GM18508 (cell line): ENCODE results near the gene RABL6.
"Not testable (repeated sequence)": the region's sequence is repeated elsewhere in the genome, so short reads cannot be mapped to it uniquely, and the experiment has no call there.

Experiments
- ATAC-seq: cut with Tn5 transposase; IDR thresholded peaks from one replicate; pipeline ENCODE4 v1.9.1; 2021; ENCODE audit warnings: moderate number of reproducible peaks; ENCODE audit not compliant: insufficient read depth, unreplicated experiment

Gene RABL6

DNA sequence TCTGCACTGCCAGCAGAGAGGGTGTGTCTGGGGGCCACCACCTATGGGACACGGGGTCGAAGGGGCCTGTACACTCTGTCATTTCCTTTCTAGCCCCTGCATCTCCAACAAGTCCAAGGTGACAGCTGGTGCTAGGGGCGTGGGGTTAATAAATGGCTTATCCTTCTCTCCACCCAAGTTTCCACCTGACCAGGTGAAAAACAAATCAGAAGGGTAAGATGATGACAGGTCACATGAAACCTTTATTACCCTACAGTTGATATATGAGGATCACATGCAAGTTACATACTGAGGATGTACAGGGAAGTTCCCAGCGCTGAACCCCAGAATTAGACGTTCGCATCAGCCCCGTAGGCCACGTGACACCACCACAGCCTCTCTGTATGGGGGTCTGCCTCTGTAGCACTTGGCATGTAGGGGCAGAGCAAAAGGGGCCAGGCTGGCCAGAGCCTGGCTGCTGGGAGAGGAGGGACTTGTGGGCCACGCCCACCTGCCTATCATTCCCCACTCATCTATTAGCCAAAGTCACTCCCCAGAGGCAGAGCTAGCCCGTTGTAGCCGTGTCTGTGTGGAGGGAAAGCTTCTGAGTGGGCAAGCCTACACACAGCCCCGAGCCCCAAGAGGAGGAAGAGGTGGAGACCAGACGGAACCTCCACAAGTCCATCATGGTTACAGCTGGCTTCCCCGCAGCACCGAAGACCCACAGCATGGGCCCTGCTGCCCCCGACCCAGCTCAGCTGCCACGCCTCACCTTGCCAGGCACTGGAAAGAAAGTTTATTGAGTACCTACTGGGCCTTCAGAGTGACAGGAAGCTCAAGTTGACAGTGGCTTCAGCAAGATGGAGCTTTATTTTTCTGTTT lies 14.4 kb upstream of the RABL6 start:
- no peak for ATAC-seq

DNA sequence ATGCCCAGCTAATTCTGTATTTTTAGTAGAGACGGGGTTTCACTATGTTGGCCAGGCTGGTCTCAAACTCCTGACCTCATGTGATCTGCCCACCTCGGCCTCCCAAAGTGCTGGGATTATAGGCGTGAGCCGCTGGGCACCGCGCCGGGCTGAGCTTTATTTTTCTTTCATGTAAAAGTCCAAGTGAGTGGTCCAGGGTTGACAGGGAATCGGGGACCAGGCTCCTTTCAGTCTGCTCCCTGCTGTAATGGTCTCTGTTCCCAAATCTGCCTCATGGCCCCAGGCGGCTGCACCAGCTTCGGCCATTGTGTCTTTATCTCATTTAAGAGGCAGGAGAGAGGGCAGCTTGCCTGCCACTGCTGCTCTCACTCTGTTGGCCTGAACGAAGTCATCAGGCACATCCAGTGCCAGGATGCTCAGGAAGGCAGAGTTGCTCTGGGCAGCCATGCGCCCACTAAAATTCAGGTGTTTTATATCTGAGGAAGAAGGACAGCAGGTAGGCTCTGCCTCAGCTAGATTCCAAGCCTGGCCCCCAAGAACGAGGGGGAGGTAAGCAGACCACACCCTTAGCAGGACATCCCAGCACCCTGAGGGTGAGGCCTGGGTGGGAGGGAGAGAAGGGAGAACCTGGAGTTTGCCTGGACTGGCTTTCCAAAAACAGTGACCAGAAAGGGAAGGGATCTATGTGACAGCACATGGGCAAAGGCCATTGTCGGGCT lies 13.3 kb upstream of the RABL6 start:
- no peak for ATAC-seq

DNA sequence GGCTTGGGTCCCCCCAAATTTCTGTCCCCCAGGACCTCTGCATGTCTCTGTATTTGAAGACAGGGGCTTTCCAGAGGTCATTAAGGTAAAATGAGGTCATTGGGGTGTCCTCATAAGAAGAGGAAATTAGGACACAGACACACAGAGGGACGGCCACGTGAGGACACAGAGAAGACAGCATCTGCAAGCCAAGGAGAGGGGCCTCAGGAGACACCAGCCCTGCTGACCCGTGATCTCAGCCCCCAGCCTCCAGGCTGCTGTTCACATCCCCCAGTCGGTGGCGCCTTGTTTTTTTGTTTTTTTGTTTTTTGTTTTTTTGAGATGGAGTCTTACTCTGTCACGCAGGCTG lies 12.8 kb upstream of the RABL6 start:
- ATAC-seq = no peak

DNA sequence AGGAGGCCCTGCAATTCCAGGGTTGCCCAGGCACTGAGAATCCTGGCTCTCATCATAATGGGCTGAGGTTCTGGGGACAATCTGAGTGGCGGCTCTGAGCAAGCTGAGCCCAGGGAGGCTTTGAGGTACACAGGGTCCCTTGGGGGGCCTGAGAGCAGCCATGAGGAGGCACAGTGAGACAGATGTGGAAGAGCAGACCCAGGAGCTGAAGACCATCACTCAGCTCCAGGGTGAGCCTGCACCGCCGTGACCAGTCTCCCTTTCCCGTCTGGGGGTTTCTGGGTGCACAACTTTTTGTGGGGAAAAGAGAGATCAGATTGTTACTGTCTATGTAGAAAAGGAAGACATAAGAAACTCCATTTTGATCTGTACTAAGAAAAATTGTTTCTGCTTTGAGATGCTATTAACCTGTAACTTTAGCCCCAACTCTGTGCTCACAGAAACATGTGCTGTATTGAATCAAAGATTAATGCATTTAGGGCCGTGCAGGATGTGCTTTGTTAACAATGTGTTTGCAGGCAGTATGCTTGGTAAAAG lies 11.4 kb upstream of the RABL6 start, which contains the start of gene CCDC183:
CCDC183 (plus strand) TSS at position 101 of the 537 bp plus-strand sequence; CDS start at position 161, 60 bp downstream.
- no peak for ATAC-seq

DNA sequence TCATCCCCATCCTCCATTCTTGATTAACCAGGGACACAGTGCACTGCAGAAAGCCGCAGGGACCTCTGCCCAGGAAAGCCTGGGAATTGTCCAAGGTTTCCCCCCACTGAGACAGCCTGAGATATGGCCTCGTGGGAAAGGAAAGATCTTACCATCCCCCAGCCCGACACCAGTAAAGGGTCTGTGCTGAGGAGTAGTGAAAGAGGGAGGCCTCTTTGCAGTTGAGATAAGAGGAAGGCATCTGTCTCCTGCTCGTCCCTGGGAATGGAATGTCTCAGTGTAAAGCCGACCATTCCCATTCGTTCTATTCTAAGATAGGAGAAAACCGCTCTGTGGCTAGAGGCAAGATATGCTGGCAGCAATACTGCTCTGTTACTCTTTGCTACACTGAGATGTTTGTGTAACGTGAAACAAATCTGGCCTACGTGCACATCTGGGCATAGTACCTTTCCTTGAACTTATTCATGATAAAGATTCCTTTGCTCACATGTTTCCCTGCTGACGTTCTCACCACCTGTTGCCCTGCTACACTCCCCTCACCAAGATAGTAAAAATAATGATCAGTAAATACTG lies 10.9 kb upstream of the RABL6 start:
- ATAC-seq = not testable (repeated sequence)

DNA sequence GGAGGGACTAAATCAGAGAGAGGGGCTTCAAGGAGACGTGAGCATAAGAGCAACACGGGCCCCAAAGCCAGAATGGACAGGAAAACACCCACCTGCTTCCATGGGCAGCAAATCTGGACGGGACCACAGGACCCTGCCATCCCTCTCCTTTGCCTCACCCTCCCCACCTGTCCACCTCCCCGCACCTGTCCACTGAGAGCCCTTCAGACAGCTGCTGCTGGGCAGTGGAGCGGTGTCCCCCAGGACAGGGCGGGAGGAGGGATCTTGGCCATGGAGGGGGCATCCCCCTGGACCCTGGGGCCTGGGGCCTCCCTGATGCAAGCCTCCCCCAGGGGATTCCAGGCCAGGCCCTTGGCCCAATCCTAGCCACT lies 9.1 kb upstream of the RABL6 start:
- ATAC-seq = no peak

DNA sequence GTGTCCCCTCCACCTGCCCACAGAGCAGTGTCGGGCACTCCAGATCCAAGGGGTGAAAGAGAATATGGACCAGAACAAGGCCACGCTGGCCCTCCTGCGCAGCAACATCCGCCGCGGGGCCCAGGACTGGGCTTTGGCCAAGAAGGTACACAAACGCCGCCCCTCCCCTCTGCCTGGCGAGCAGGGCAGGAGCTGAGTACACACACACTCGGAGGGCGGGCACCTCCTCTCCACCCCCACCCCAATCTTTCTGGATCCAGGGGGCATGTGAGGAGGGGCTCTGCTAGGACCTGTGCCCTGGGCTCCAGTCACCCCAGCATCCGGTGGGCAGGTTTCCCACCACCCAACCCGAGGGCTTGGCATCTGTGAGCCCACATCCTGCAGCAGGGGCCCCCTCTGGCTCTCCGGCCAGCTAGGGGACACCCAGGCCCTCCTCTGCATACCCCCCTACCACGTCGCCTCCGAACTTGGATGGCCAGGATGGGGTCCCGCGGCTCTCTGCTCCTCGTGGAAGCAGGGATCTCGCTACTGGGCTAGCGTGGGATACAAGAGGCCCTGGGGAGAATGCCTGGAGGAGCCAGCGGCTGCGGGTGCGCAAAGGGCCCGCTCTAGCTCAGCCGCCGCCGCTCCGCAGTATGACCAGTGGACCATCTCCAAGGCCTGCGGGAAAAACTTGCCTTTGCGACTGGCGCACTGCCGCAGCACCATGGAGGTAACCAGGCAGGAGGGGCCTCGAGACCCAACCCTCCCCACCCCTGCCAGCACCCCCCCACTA lies 8.5 kb upstream of the RABL6 start:
- no peak for ATAC-seq

DNA sequence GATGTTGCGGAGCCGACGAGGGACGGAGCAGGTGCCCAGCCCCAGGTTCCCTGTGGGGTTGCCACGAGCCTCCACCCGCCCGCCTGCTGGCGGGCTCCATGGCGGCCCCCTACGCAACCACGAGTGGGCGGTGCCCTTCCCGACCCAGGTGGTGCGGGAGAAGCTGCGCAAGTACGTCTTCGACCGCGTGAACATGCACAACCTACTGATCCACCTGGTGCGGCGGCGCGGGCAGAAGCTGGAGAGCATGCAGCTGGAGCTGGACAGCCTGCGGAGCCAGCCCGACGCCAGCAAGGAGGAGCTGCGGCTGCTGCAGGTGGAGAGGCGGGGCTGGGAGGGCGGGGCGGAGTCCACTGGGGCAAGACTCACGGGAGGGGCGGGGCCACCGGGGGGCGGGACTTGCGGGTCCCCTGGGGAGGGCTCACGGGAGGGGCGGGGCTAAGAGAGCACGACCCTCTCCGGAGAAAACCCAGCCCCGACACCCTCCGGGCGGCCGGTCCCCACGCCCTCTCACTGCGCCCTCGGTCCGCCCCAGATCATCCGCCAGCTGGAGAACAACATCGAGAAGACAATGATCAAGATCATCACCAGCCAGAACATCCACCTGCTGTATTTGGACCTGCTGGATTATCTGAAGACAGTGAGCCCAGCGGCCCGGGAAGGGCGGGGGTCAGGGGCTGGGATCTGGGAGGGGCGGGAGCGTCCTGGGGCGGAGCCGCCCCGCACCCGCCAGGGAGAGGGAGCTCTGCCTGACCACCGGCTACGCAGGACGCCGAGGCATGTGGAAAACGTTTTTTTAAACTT lies 7.7 kb upstream of the RABL6 start:
- no peak for ATAC-seq

DNA sequence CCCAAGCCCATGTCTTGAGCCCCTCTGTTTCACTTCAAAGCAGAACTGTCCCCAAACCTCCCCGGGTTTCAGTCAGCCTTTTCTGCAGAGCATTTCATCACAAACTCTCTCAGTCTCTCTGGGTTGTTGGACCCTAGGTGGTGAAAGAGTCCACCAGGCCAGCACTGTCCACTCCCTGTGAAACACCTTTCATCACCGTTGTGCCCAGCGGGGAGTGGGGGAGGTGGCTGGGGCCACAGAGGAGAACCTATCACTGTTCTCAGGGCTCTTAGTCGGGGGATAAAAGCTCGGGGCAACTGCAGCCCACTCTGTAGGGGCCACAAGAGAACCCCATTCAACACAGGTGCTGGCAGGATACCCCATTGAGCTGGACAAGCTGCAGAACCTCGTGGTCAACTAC lies 5.4 kb upstream of the RABL6 start:
- ATAC-seq = no peak

DNA sequence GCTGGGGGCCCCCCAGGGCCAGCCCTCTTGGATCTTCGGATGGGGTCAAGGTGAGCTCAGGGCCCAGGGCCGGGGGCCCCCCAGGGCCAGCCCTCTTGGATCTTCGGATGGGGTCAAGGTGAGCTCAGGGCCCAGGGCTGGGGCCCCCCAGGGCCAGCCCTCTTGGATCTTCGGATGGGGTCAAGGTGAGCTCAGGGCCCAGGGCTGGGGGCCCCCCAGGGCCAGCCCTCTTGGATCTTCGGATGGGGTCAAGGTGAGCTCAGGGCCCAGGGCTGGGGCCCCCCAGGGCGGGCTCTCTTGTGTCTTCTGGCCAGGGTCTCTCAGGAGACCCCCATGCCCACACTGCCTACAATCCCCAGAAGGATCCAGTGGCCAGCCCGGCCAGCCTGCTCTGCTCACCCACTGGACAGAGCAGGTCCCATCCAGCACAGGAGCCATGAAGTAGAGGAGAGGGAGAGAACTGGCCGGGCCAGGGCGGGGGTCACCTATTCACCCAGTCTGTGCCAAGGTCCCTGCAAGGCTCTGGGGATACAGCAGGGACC lies 4.7 kb upstream of the RABL6 start:
- not testable (repeated sequence) for ATAC-seq

DNA sequence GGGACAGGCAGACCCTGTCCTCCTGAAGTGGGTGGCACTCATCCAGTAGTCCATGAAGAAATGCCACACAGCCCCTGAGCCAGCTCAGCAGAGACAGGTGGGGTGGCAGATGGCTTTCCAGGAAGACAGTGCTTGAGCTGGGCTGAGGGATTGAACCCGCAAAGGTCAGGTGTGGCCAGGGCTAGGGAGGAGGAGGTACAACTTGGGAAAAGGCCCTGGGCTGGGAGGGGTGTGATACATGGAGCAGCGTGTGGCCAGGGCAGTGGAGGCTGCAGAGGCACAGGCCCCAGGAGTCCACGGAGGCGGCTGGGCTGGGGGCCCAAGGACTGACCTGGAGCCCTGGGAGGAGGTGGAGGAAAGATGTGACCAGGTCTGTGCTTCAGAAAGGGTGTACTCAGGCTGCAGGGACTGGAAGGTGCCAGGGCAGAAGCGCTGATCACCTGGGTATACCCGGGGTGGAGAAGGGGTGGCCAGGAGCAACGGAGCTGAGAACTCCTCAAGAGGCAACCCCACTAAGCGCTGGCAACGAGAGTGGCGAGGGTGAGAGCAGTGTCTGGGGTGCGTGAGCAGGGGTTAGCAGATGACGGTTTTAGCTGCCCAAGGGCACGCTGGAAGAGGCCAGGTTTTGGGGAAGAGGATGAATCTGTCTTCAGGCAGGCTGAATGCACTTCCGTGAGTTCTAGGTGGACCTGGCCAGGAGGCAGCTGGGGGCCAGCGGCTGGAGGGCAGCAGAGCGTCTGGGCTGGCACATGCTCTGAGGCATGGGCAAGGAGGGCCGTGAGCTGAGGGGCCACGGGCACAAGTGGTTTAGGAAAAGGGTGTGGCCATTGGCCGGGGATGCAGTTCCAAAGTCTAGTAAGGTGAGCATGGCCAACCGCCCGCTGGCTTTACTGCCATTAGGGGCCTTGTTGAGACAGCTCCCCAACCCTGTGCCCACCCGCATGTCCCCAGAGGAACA lies 3.9 kb upstream of the RABL6 start:
- no peak for ATAC-seq

DNA sequence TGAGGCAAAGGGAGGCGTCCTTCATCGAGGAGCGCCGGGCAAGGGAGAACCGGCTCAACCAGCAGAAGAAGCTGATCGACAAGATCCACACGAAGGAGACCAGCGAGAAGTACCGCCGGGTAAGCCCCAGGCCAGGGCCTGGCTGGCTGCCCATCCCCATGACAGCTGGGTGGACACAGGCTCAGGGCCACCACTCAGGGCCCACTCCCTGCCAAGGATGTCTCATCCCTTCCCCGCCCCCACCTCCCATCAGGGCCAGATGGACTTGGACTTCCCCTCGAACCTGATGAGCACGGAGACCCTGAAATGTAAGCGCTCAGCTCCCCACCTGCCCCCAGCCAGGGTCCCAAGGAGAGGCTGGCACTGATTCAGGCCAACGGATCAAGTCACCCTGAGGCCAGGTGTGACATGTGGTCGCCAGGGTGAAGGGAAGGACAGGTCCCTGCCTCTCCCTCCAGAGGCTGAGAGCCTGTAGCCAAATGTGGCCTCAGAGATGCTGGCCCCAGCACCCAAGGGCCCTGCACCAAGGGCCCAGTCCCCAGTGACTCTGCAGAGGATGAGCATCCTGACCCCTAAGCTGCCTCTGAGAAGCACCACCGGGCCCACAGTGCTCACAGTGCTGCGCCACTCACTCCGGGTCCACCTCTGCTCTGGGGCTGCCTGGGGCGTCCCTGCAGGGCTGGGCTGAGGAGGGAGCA lies 3.1 kb upstream of the RABL6 start:
- no peak for ATAC-seq

DNA sequence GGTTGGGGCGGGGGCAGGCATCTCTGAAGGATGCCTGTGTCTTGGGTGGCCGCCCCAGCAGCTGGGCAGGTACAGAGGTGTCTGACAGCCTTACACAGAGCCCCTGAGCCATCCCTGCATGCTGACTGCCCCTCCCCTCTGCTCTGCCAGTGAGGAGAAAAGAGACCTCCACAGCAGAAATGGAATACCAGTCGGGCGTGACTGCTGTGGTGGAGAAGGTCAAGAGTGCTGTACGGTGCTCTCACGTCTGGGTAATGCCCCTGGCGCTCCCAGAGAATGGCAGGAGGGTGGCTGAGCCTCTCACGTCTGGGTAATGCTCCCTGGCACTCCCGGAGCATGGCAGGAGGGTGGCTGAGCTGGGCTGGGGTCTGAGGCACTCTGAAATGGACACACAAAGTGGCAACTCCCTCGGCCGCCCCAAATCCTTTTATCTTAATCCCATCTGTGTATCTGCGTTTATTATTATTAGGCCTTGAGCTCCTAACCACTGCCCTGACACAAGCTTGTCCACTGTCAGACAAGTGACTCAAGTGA lies 2.5 kb upstream of the RABL6 start:
- no peak for ATAC-seq

DNA sequence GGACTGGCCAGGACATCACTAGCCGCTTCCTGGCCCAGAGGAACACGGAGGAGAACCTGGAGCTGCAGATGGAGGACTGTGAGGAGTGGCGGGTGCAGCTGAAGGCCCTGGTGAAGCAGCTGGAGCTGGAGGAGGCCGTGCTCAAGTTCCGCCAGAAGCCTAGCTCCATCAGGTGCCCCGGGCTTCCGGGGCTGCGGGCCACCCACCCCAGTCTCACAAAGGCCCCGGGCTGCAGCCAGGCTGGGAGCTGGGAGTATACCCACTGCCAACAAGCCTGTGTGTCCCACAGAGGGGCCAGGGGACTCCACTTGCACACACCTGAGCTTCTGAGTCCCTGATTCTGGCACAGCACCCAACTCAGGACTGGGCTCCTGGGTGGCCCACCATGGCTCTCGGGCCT lies 1.7 kb upstream of the RABL6 start:
- ATAC-seq = no peak

DNA sequence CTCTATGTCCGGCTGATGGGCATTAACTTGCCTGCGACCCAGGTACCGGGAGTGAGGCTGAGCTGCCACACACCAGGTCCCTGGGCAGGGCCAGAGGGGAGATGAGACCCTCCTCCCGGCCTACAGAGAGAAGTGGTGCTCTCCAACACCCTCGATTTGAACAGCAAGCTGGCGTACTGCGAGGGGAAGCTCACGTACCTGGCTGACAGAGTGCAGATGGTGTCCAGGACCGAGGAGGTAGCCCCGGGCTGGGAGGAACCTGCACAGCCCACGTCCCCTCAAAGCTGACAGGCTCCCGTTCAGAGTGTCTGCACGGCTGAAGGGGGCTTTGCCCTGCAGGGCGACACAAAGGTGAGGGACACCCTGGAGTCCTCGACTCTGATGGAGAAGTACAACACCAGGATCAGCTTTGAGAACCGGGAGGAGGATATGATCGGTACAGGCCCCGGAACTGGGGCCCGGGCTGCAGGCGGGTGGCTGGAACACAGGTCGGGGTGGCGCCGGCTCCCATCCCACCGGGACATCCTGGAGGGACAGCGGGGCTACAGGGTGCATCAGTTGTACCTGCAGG lies 1.0 kb upstream of the RABL6 start:
- ATAC-seq = no peak

DNA sequence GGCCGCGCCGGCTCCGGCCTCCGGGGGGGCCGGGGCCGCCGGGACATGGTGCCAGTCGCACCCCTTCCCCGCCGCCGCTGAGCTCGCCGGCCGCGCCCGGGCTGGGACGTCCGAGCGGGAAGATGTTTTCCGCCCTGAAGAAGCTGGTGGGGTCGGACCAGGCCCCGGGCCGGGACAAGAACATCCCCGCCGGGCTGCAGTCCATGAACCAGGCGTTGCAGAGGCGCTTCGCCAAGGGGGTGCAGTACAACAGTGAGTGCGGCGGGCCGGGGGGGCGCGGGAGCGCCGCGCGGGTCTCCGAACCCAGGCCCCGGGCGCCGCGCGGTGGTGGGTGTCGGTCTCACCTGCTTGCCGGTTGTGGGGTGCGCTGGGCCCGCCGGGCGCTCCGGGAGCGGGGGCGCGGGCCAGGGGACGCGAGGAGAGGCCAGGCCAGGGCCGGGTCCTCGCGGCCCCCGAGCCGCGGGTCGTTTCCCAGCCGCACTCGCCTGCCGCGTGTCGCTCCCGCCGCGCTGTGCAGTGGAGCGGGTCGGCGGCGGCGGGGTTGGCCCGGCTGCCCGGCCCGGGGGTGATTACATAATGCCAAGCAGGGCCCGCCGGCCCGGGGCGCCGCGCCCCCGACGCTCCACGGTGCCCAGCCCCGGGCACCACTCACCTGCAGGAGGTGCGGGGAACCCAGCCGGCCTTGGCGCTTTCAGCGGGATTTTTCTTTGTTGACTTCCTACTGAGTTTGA lies 492 bp downstream of the RABL6 start:
- ATAC-seq = no peak

DNA sequence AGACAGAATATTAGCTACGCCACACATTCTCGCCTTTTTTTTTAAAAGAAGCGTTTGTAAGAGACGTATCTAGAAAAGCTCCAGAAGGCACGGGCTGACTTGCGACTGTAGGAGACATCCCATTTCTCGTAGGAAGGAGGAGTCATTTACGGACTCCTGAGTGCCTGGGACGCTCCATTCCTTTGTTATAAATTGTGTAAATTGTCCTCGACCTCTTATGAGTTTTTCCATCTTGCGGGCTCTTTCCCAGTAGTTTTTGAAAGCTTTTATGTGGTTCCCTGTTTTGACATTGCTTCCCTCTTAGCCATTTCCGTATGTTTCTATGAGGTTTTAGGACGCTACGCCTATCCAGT lies 1.0 kb downstream of the RABL6 start:
- no peak for ATAC-seq
